PC-9 (cell line): ENCODE measurements around the gene AMPD1. TPM values are rescaled to one million over a fixed set of nuclear protein-coding genes. Genes with fewer than 3 reads are reported as not detected.

Experiments
- BruUV-seq: library from RNA; stranded (reverse); fragments of 400-500 nt; replicated peaks from 2 replicates; lab custom pipeline; 2021; lab: Mats Ljungman, UMichigan
- CTCF ChIA-PET: fragments of 300-600 bp; sonication (Branson Sonifier 250); formaldehyde crosslinking; loops from one replicate; lab custom pipeline; 2022; ENCODE audit warnings: antibody characterized with exemption; lab: Charles Lee
- POLR2A ChIA-PET: fragments of 300-600 bp; sonication (Branson Sonifier 250); formaldehyde crosslinking; loops from one replicate; lab custom pipeline; 2022; ENCODE audit warnings: antibody characterized with exemption; ENCODE audit not compliant: unreplicated experiment; lab: Charles Lee
- DNase-seq, 2 experiments: peaks; one replicate each; pipeline versions ENCODE4 v3.0.0 to v3.0.0-alpha.2; 2015 to 2022; ENCODE audit warnings: mixed read lengths in 1 of 2
- H2AFZ ChIP-seq: fragments of 200-600 bp; sonication (generic); 2 replicates; pipeline ENCODE4 v1.8.1; 2017; ENCODE audit warnings: antibody characterized with exemption
- H3F3A ChIP-seq: fragments of 200-600 bp; sonication (generic); 2 replicates; pipeline ENCODE4 v1.8.1; 2017; ENCODE audit warnings: antibody characterized with exemption, mild to moderate bottlenecking, low read depth; ENCODE audit not compliant: insufficient read depth
- H3K27ac ChIP-seq: fragments of 200-600 bp; sonication (generic); 2 replicates; pipeline ENCODE4 v1.6.1; 2016; ENCODE audit warnings: mixed run types
- H3K27me3 ChIP-seq: fragments of 200-600 bp; sonication (generic); 2 replicates; pipeline ENCODE4 v1.6.1; 2016; ENCODE audit warnings: low read depth, mixed run types; ENCODE audit not compliant: insufficient read depth
- H3K36me3 ChIP-seq: fragments of 200-600 bp; sonication (generic); 2 replicates; pipeline ENCODE4 v1.6.1; 2016; ENCODE audit warnings: low read depth, mixed run types
- H3K4me1 ChIP-seq: fragments of 200-600 bp; sonication (generic); replicated peaks from 2 replicates; pipeline ENCODE4 v1.6.1; 2016; ENCODE audit warnings: mixed run types; ENCODE audit not compliant: insufficient read depth
- H3K4me2 ChIP-seq: fragments of 200-600 bp; sonication (generic); 2 replicates; pipeline ENCODE4 v1.6.1; 2017; ENCODE audit warnings: mixed run types
- H3K4me3 ChIP-seq: fragments of 200-600 bp; sonication (generic); 2 replicates; pipeline ENCODE4 v1.6.1; 2016; ENCODE audit warnings: mixed run types
- H3K79me2 ChIP-seq: fragments of 200-600 bp; sonication (generic); 2 replicates; pipeline ENCODE4 v1.6.1; 2017; ENCODE audit warnings: low read depth, mixed run types
- H3K9me2 ChIP-seq: fragments of 200-600 bp; sonication (generic); 2 replicates; pipeline ENCODE4 v1.8.1; 2017; ENCODE audit warnings: mild to moderate bottlenecking; ENCODE audit not compliant: insufficient read depth
- H3K9me3 ChIP-seq: fragments of 200-600 bp; sonication (generic); 2 replicates; pipeline ENCODE4 v1.8.1; 2016; ENCODE audit warnings: low read depth; ENCODE audit not compliant: insufficient read depth
- H4K20me1 ChIP-seq: fragments of 200-600 bp; sonication (generic); 2 replicates; pipeline ENCODE4 v1.8.1; 2017; ENCODE audit not compliant: insufficient read depth
- EZH2 ChIP-seq: fragments of 200-600 bp; sonication (generic); IDR thresholded peaks from 2 replicates; pipeline ENCODE4 v1.8.0; 2017; ENCODE audit warnings: antibody characterized with exemption, low read depth
- intact Hi-C: fragments of 100-400 bp; cut with micrococcal nuclease; formaldehyde crosslinking; loops from one replicate; pipeline ENCODE4 v1.10.0; 2022; ENCODE audit not compliant: unreplicated experiment
- total RNA-seq: library from RNA; stranded (reverse); gene quantifications from 2 replicates; pipeline ENCODE4 v1.2.3, GENCODE V29; 2021
- TF ChIP-seq, protein P1 (sequence below): fragments of 200-600 bp; sonication (generic); conservative IDR thresholded peaks from 2 replicates; pipeline ENCODE4 v1.6.1; 2017; ENCODE audit warnings: mixed run types, antibody characterized with exemption, mild to moderate bottlenecking, moderate library complexity

The AMPD1 gene
- total RNA-seq, 1 experiment from 2014 or later, result not detected

- intact Hi-C loops, result no loop called here
- ChIA-PET CTCF (no interaction called here), POLR2A (no interaction called here)
- TF ChIP-seq EZH2, result no peak
- TF ChIP-seq, protein P1, sequence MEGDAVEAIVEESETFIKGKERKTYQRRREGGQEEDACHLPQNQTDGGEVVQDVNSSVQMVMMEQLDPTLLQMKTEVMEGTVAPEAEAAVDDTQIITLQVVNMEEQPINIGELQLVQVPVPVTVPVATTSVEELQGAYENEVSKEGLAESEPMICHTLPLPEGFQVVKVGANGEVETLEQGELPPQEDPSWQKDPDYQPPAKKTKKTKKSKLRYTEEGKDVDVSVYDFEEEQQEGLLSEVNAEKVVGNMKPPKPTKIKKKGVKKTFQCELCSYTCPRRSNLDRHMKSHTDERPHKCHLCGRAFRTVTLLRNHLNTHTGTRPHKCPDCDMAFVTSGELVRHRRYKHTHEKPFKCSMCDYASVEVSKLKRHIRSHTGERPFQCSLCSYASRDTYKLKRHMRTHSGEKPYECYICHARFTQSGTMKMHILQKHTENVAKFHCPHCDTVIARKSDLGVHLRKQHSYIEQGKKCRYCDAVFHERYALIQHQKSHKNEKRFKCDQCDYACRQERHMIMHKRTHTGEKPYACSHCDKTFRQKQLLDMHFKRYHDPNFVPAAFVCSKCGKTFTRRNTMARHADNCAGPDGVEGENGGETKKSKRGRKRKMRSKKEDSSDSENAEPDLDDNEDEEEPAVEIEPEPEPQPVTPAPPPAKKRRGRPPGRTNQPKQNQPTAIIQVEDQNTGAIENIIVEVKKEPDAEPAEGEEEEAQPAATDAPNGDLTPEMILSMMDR, result no peak
- Histone ChIP-seq H3K36me3 (peaks cover 18% of the 10 kb centered on the region), H3K9me2 (no peaks in the 10 kb centered on the region), H3K4me1 (no peaks in the 10 kb centered on the region), H2AFZ (no peak overlapping the region), H3K4me2 (no peak overlapping the region), H3F3A (peaks cover 13% of the 10 kb centered on the region; the same call in 1 of the 2 replicates), H3K4me3 (no peak overlapping the region), H3K27ac (no peak overlapping the region), H3K27me3 (no peaks in the 10 kb centered on the region), H3K9me3 (no peaks in the 10 kb centered on the region), H4K20me1 (no peaks in the 10 kb centered on the region; the same call in 1 of the 2 replicates), H3K79me2 (no peaks in the 10 kb centered on the region)
- BruUV-seq, result no TSS peak
- no peak for DNase-seq
These were observed 7.9 kb upstream of the AMPD1 start for GRCh38 chr1:114703242-114703641.

DNA sequence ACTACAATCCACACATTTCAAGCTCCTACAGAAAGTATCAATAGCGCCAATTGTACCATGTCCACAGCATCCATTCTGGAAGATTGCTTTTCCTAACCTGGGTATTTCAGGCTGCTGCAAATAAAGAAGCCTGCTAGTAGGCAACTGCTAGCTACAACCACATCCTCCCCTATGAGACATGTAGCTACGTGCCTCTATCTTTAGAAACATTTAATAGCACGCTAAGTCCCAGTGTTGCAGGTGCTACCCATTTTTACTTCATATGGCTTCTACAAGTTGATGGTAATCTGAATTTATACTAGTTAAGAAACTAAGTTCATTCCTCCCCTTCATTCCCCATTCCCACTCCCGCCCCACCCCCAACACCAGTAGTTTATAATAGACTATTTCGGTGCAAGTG, 7.4 kb upstream of the AMPD1 start:
- Histone ChIP-seq H3K4me3 (no peak overlapping the region), H3K9me2 (no peaks in the 10 kb centered on the region), H3K79me2 (no peaks in the 10 kb centered on the region), H4K20me1 (no peaks in the 10 kb centered on the region; the same call in 1 of the 2 replicates), H3F3A (peaks cover 13% of the 10 kb centered on the region; the same call in 1 of the 2 replicates), H3K4me2 (no peak overlapping the region), H3K36me3 (peaks cover 13% of the 10 kb centered on the region), H3K9me3 (no peaks in the 10 kb centered on the region), H2AFZ (no peak overlapping the region), H3K27ac (no peak overlapping the region), H3K4me1 (no peaks in the 10 kb centered on the region), H3K27me3 (no peaks in the 10 kb centered on the region)
- no TSS peak for BruUV-seq
- ChIA-PET CTCF (no interaction called here), POLR2A (no interaction called here)
- DNase-seq, result no peak
- intact Hi-C loops, result no loop called here
- TF ChIP-seq, protein P1, result no peak
- TF ChIP-seq EZH2, result no peak

DNA sequence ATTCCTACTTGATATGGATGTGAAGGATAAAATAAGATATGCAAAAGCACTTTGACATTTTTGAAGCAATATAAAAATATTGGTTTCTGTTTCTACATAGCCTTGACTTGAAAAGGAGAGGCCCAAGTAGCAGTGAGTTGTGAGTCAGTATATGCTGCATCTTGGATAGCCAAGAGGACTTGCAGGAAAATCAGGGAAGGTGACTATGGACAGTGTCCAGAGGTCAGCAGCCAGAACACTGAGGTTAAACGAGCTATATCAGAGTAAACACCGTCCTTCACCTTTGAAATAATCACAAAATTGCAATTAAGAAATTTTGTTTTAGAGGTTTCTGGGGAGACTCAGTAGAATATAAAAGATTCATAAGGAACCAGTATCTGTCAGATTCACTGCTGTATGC, 6.6 kb upstream of the AMPD1 start:
- ChIA-PET POLR2A (interaction anchor here (0.6 kb wide), 2 partner anchors 167 to 320 kb away, joined by 4 to 5 read pairs; no protein-coding TSS in a partner anchor), CTCF (no interaction called here)
- Histone ChIP-seq H3K36me3 (peaks cover 5% of the 10 kb centered on the region), H3K79me2 (no peaks in the 10 kb centered on the region), H3K4me2 (no peak overlapping the region), H3K27ac (no peak overlapping the region), H4K20me1 (no peaks in the 10 kb centered on the region), H2AFZ (no peak overlapping the region), H3F3A (peaks cover 13% of the 10 kb centered on the region; the same call in 1 of the 2 replicates), H3K4me1 (no peaks in the 10 kb centered on the region), H3K4me3 (no peak overlapping the region), H3K9me2 (no peaks in the 10 kb centered on the region), H3K27me3 (no peaks in the 10 kb centered on the region), H3K9me3 (no peaks in the 10 kb centered on the region)
- DNase-seq, result no peak
- no TSS peak for BruUV-seq
- intact Hi-C loops, result no loop called here
- TF ChIP-seq, protein P1, result no peak
- TF ChIP-seq EZH2, result no peak
